Measurements from ENCODE around the gene ITGA11.

Gene ITGA11

DNA sequence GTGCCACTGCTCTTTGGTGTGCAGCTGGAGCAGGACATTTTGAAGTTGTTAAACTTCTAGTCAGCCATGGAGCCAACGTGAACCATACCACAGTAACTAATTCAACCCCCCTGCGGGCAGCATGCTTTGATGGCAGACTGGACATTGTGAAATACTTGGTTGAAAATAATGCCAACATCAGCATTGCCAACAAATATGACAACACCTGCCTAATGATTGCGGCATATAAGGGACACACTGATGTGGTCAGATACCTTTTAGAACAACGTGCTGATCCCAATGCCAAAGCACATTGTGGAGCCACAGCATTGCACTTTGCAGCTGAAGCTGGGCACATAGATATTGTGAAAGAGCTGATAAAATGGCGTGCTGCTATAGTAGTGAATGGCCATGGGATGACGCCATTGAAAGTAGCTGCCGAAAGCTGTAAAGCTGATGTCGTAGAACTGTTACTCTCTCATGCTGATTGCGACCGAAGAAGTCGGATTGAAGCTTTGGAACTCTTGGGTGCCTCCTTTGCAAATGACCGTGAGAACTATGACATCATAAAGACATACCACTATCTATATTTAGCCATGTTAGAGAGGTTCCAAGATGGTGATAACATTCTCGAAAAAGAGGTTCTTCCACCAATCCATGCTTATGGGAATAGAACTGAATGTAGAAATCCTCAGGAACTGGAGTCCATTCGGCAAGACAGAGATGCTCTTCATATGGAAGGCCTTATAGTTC lies 142.2 kb downstream of the ITGA11 start:
- TF ChIP-seq Cebpa-rat (IDR thresholded peaks at IDR 0.05) = peak in 3 of 11 experiments; percentile 21 to 74 (median 25); a peak in 3 of 22 replicates
- Histone ChIP-seq H3K9me3 (replicated peaks in 1 of 11) (peaks cover 0 to 5% (median 3%) of the 10 kb centered on the region in 11 experiments; a peak in 19 of 22 replicates), H3K36me3 (peaks cover 64 to 98% (median 82%) of the 10 kb centered on the region in 11 experiments), H3K27ac (no peak overlapping the region), H3K9ac (no peak overlapping the region), H3K4me1 (peaks cover 0 to 82% (median 11%) of the 10 kb centered on the region in 10 experiments; a peak in 13 of 20 replicates), H3K4me2 (no peak overlapping the region), H3K27me3 (no peaks in the 10 kb centered on the region), H3K4me3 (no peak overlapping the region), H4K20me1 (peaks cover 71 to 100% (median 99%) of the 10 kb centered on the region in 11 experiments)

DNA sequence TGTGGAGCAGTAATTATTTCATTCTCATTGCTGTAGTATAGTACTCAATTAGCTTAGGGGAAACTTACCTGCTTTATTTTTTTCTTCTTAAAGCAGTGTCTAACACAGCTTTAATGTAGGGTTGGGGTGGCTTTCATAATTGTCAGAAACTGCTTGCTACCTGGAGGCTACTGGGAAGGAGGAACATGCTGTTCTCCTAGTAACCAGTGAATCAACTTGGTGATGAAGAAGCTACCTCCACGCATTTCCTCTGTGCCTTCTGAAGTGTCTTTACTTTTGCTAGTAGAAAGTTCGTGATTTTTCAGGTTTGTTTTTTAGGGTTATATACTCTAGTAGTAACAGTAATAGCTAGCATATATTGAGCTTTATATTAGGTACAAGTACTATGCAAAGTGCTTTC lies 142.9 kb downstream of the ITGA11 start:
- peaks cover 0 to 12% (median 10%) of the 10 kb centered on the region in 11 experiments; a peak in 19 of 22 replicates for H3K9me3 ChIP-seq (replicated peaks in 1 of 11)
- peaks cover 66 to 98% (median 85%) of the 10 kb centered on the region in 11 experiments for H3K36me3 ChIP-seq
- peaks cover 74 to 100% (median 97%) of the 10 kb centered on the region in 11 experiments for H4K20me1 ChIP-seq
- no peak for TF ChIP-seq Cebpa-rat (IDR thresholded peaks at IDR 0.05)
- H3K4me3 ChIP-seq = no peak overlapping the region
- peaks cover 0 to 82% (median 13%) of the 10 kb centered on the region in 10 experiments; a peak in 13 of 20 replicates for H3K4me1 ChIP-seq
- H3K27ac ChIP-seq = no peak overlapping the region
- H3K27me3 ChIP-seq = no peaks in the 10 kb centered on the region
- H3K4me2 ChIP-seq = peak overlapping the region in 2 of 11 experiments; percentile 25 to 38; a peak in 1 of 22 replicates
- H3K9ac ChIP-seq = 0 out of 22 replicates have a peak overlapping the region, but pooled peaks of 1 of the 11 experiments have one; percentile 15

DNA sequence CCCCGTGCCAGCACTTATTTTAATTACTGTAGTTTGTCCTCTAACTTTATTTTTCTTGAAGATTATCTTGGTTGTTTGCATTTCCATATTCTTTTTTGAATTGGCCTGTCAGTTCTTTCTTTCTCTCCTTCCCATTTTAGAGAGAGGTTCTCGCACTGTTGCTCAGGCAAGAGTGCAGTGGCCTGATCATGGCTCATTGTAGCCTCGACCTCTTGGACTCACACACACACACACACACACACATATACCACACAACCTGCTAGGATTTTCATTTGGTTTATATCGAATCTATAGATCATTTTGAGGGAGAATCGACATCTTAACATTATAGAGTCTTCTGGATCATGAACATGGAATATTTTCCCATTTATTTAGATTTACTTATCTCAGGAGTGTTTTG lies 145.7 kb downstream of the ITGA11 start:
- H3K27me3 ChIP-seq = no peaks in the 10 kb centered on the region
- no peak for TF ChIP-seq Cebpa-rat (IDR thresholded peaks at IDR 0.05)
- H3K9me3 ChIP-seq (replicated peaks in 1 of 11) = peaks cover 0 to 20% (median 12%) of the 10 kb centered on the region in 11 experiments; a peak in 19 of 22 replicates
- H3K4me2 ChIP-seq = peak overlapping the region in 3 of 11 experiments; percentile 50 to 75 (median 51); a peak in 4 of 22 replicates
- peaks cover 51 to 89% (median 70%) of the 10 kb centered on the region in 11 experiments for H3K36me3 ChIP-seq
- H3K4me3 ChIP-seq = no peak overlapping the region
- no peak overlapping the region for H3K9ac ChIP-seq
- H3K4me1 ChIP-seq = peaks cover 11 to 87% (median 23%) of the 10 kb centered on the region in 10 experiments
- H3K27ac ChIP-seq = no peak overlapping the region
- H4K20me1 ChIP-seq = peaks cover 78 to 100% (median 98%) of the 10 kb centered on the region in 11 experiments

DNA sequence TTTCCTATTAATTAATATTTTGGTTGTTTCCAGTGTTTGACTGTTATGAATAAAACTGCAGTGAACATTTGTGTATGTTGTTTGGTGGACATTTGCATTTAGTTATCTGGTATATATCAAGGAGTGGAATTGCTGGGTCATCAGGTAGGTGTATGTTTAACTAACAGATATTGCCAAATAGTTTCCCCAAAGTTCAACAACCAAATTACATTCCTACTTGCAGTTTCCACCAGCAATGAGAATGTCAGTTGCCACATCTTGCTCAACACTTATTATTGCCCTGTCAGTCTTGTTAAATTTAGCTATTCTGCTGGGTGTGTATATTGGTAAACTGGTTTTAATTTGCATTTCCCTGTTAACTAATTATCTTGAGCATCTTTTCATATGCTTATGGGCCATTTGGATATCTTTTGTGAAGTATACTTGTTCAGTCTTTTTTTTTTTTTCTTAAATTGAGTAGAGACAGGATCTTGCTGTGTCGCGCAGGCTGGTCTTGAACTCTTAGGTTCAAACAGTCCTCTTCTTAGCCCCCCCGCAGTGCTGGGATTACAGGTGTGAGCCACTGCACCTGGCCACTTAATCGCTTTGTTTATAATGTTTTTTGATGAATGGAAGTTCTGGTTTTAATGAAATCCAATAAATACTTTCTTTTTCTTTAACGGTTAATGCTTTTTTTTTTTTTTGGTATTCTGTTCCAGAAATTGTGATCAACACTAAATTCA lies 146.5 kb downstream of the ITGA11 start:
- H3K9me3 ChIP-seq (replicated peaks in 1 of 11) = peaks cover 0 to 20% (median 12%) of the 10 kb centered on the region in 11 experiments; a peak in 19 of 22 replicates
- H3K9ac ChIP-seq = no peak overlapping the region
- peak overlapping the region in 7 of 11 experiments; percentile 3 to 75 (median 41); a peak in 11 of 22 replicates for H3K4me2 ChIP-seq
- H3K27ac ChIP-seq = peak overlapping the region in 6 of 11 experiments; percentile 4 to 33 (median 26); a peak in 5 of 22 replicates
- no peak for TF ChIP-seq Cebpa-rat (IDR thresholded peaks at IDR 0.05)
- peaks cover 78 to 100% (median 99%) of the 10 kb centered on the region in 11 experiments for H4K20me1 ChIP-seq
- H3K36me3 ChIP-seq = peaks cover 44 to 89% (median 62%) of the 10 kb centered on the region in 11 experiments
- peaks cover 19 to 95% (median 31%) of the 10 kb centered on the region in 10 experiments for H3K4me1 ChIP-seq
- no peaks in the 10 kb centered on the region for H3K27me3 ChIP-seq
- no peak overlapping the region for H3K4me3 ChIP-seq

DNA sequence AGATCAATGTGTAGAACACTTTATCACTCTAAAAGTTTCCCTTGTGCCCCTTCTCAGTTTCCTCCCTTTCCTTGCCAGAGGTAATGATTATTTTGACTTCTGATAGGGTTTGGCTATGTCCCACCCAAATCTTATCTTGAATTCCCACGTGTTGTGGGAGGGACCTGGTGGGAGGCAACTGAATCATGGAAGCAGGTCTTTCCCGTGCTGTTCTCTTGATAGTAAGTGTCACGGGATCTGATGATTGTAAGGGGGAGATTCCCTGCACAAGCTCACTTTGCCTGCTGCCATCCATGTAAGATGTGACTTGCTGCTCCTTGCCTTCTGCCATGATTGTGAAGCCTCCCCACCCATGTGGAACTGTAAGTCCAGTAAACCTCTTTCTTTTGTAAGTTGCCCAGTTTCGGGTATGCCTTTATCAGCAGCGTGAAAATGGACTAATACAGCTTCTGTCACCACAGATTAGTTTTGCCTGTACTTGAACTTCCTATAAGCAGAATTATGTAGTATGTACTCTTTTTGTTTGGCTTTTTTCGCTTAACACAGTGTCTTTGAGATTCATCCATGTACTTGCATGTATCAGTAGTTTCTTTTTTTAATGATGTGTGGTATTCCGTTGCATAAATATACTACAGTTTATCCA lies 147.2 kb downstream of the ITGA11 start:
- peaks cover 78 to 100% (median 99%) of the 10 kb centered on the region in 11 experiments for H4K20me1 ChIP-seq
- peaks cover 43 to 89% (median 55%) of the 10 kb centered on the region in 11 experiments for H3K36me3 ChIP-seq
- peak overlapping the region in 5 of 11 experiments; percentile 26 to 75 (median 50); a peak in 9 of 22 replicates for H3K4me2 ChIP-seq
- H3K9ac ChIP-seq = no peak overlapping the region
- TF ChIP-seq Cebpa-rat (IDR thresholded peaks at IDR 0.05) = no peak
- H3K27me3 ChIP-seq = no peaks in the 10 kb centered on the region
- peaks cover 26 to 100% (median 38%) of the 10 kb centered on the region in 10 experiments for H3K4me1 ChIP-seq
- H3K9me3 ChIP-seq (replicated peaks in 1 of 11) = peaks cover 0 to 20% (median 12%) of the 10 kb centered on the region in 11 experiments; a peak in 19 of 22 replicates
- H3K4me3 ChIP-seq = no peak overlapping the region
- H3K27ac ChIP-seq = peak overlapping the region in 5 of 11 experiments; percentile 4 to 28 (median 23); a peak in 4 of 22 replicates

DNA sequence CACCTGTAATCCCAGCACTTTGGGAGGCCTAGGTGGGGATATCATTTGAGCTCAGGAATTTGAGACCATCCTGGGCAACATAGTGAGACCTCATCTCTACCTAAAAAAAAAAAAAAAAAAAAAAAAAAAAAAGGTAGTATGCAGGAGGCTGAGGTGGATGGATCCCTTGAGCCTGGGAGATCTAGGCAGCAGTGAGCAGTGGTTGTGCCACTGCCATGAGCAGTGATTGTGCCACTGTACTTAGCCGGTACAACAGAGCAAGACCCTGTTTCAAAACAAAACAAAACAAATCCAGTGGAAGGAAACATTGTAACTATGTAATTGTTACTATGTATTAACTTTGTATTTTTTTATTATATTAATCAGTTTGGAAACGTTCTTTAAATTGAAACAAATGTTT lies 148.6 kb downstream of the ITGA11 start:
- Histone ChIP-seq H3K4me3 (no peak overlapping the region), H3K4me1 (peaks cover 28 to 89% (median 42%) of the 10 kb centered on the region in 10 experiments), H3K9me3 (replicated peaks in 1 of 11) (peaks cover 0 to 20% (median 12%) of the 10 kb centered on the region in 11 experiments; a peak in 19 of 22 replicates), H3K9ac (no peak overlapping the region), H3K4me2 (peak overlapping the region in 3 of 11 experiments; percentile 1 to 100 (median 98); a peak in 5 of 22 replicates), H3K27me3 (no peaks in the 10 kb centered on the region), H4K20me1 (peaks cover 78 to 100% (median 99%) of the 10 kb centered on the region in 11 experiments), H3K36me3 (peaks cover 34 to 76% (median 45%) of the 10 kb centered on the region in 11 experiments), H3K27ac (no peak overlapping the region)
- TF ChIP-seq Cebpa-rat (IDR thresholded peaks at IDR 0.05) = no peak

DNA sequence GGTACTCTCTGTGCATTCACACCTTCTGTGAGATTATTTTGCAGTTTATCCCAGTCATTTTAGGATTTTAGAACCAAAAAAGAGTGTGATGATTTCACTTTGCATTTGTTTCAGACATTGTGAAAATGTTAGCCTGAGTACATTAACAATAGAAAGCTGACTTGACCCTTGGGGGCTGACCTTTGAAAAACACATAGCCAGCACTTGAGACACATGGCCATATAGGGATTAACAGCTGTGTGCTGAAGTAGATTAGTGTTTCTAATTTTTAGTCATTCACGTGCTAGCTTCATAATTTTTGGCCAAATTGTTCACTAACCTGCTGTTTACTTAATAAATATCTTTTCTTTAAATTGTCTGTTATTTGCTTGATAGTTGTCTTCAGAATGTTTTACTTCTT lies 151.0 kb downstream of the ITGA11 start:
- Histone ChIP-seq H3K4me1 (peaks cover 40 to 76% (median 47%) of the 10 kb centered on the region in 10 experiments), H4K20me1 (peaks cover 56 to 79% (median 76%) of the 10 kb centered on the region in 11 experiments), H3K27ac (peak overlapping the region in 4 of 11 experiments; percentile 9 to 97 (median 76); a peak in 6 of 22 replicates), H3K9me3 (replicated peaks in 1 of 11) (peaks cover 0 to 20% (median 12%) of the 10 kb centered on the region in 11 experiments; a peak in 19 of 22 replicates), H3K27me3 (no peaks in the 10 kb centered on the region), H3K9ac (peak overlapping the region; percentile 94 to 99 (median 96); a peak in 18 of 22 replicates), H3K4me3 (peak overlapping the region; percentile 78 to 97 (median 94); a peak in 14 of 20 replicates), H3K4me2 (peak overlapping the region; percentile 90 to 100 (median 94)), H3K36me3 (peaks cover 22 to 54% (median 32%) of the 10 kb centered on the region in 11 experiments)
- no peak for TF ChIP-seq Cebpa-rat (IDR thresholded peaks at IDR 0.05)

Data from BLaER1 treated with 17β-estradiol and CSF1 and Interleukin-3, amounts not matched to agents 10 nM and 100 nM (cell line).